A673 (cell line): ENCODE measurements around the gene STH. TPM values are rescaled to one million over a fixed set of nuclear protein-coding genes. Genes with fewer than 3 reads are reported as not detected.

Source experiments
- BruUV-seq: library from RNA; stranded (reverse); fragments of 400-500 nt; replicated peaks from 2 replicates; lab custom pipeline; 2021; lab: Mats Ljungman, UMichigan
- CTCF ChIA-PET: fragments of 300-600 bp; sonication (Branson Sonifier 250); formaldehyde crosslinking; loops from one replicate; lab custom pipeline; 2022; ENCODE audit warnings: antibody characterized with exemption; lab: Charles Lee
- POLR2A ChIA-PET: fragments of 300-600 bp; sonication (Branson Sonifier 250); formaldehyde crosslinking; loops from one replicate; lab custom pipeline; 2022; ENCODE audit warnings: antibody characterized with exemption; ENCODE audit not compliant: low non-redundant PET; lab: Charles Lee
- DNase-seq: peaks from one replicate; pipeline ENCODE4 v3.0.0-alpha.2; 2015; ENCODE audit warnings: low spot score
- H3K27ac ChIP-seq: fragments of 200-600 bp; sonication (generic); 2 replicates; pipeline ENCODE4 v1.5.1; 2016; ENCODE audit warnings: mixed run types, low read depth, mild to moderate bottlenecking, mixed read lengths, antibody characterized with exemption, low read length; ENCODE audit not compliant: poor library complexity, severe bottlenecking
- H3K27me3 ChIP-seq: fragments of 200-600 bp; sonication (generic); replicated peaks from 2 replicates; pipeline ENCODE4 v1.6.1; 2017; ENCODE audit warnings: mixed run types, low read depth, mild to moderate bottlenecking, mixed read lengths, antibody characterized with exemption, low read length; ENCODE audit not compliant: insufficient read depth, poor library complexity
- H3K36me3 ChIP-seq: fragments of 200-600 bp; sonication (generic); 2 replicates; pipeline ENCODE4 v1.6.1; 2016; ENCODE audit warnings: mixed run types, mild to moderate bottlenecking, mixed read lengths, antibody characterized with exemption, low read length; ENCODE audit not compliant: insufficient read depth, poor library complexity, severe bottlenecking
- H3K4me1 ChIP-seq: fragments of 200-600 bp; sonication (generic); 2 replicates; pipeline ENCODE4 v1.6.1; 2017; ENCODE audit warnings: mixed run types, mild to moderate bottlenecking, mixed read lengths, antibody characterized with exemption, low read length; ENCODE audit not compliant: insufficient read depth, poor library complexity, severe bottlenecking
- H3K4me3 ChIP-seq: fragments of 200-600 bp; sonication (generic); 2 replicates; pipeline ENCODE4 v1.5.1; 2016; ENCODE audit warnings: low read depth, mixed run types, mild to moderate bottlenecking, mixed read lengths, low read length; ENCODE audit not compliant: poor library complexity, severe bottlenecking
- H3K9me3 ChIP-seq: fragments of 200-600 bp; sonication (generic); 2 replicates; pipeline ENCODE4 v1.6.1; 2016; ENCODE audit warnings: mixed run types, low read depth, mild to moderate bottlenecking, mixed read lengths, antibody characterized with exemption, low read length; ENCODE audit not compliant: poor library complexity, severe bottlenecking
- EZH2 ChIP-seq: fragments of 200-600 bp; sonication (generic); IDR thresholded peaks from 2 replicates; pipeline ENCODE4 v1.6.1; 2017; ENCODE audit warnings: borderline replicate concordance, low read depth, mild to moderate bottlenecking, mixed read lengths, antibody characterized with exemption, low read length; ENCODE audit not compliant: poor library complexity, severe bottlenecking
- intact Hi-C: fragments of 100-400 bp; cut with micrococcal nuclease; formaldehyde crosslinking; loops from one replicate; pipeline ENCODE4 v1.10.0; 2022; ENCODE audit not compliant: unreplicated experiment
- total RNA-seq: library from RNA; stranded (reverse); gene quantifications from 2 replicates; pipeline ENCODE4 v1.2.3, GENCODE V29; 2021
- TF ChIP-seq, protein P1 (sequence below): fragments of 300-800, 200-600 bp; sonication (generic); conservative IDR thresholded peaks from 2 replicates; pipeline ENCODE4 v1.5.1; 2017; ENCODE audit warnings: low read depth, mild to moderate bottlenecking, antibody characterized with exemption, low read length, moderate library complexity, mixed read lengths

The STH gene
- total RNA-seq, 1 experiment from 2014 or later: not detected

DNA sequence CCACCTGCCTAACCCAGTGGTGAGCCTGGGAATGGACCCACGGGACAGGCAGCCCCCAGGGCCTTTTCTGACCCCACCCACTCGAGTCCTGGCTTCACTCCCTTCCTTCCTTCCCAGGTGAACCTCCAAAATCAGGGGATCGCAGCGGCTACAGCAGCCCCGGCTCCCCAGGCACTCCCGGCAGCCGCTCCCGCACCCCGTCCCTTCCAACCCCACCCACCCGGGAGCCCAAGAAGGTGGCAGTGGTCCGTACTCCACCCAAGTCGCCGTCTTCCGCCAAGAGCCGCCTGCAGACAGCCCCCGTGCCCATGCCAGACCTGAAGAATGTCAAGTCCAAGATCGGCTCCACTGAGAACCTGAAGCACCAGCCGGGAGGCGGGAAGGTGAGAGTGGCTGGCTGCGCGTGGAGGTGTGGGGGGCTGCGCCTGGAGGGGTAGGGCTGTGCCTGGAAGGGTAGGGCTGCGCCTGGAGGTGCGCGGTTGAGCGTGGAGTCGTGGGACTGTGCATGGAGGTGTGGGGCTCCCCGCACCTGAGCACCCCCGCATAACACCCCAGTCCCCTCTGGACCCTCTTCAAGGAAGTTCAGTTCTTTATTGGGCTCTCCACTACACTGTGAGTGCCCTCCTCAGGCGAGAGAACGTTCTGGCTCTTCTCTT, 2.6 kb upstream of the STH start:
- H3K4me3 ChIP-seq: no peak overlapping the region
- TF ChIP-seq, protein P1, sequence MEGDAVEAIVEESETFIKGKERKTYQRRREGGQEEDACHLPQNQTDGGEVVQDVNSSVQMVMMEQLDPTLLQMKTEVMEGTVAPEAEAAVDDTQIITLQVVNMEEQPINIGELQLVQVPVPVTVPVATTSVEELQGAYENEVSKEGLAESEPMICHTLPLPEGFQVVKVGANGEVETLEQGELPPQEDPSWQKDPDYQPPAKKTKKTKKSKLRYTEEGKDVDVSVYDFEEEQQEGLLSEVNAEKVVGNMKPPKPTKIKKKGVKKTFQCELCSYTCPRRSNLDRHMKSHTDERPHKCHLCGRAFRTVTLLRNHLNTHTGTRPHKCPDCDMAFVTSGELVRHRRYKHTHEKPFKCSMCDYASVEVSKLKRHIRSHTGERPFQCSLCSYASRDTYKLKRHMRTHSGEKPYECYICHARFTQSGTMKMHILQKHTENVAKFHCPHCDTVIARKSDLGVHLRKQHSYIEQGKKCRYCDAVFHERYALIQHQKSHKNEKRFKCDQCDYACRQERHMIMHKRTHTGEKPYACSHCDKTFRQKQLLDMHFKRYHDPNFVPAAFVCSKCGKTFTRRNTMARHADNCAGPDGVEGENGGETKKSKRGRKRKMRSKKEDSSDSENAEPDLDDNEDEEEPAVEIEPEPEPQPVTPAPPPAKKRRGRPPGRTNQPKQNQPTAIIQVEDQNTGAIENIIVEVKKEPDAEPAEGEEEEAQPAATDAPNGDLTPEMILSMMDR: no peak
- no peak for TF ChIP-seq EZH2
- ChIA-PET CTCF (no interaction called here), POLR2A (no interaction called here)
- no peaks in the 10 kb centered on the region for H3K27me3 ChIP-seq
- intact Hi-C loops: no loop called here
- no TSS peak for BruUV-seq
- H3K36me3 ChIP-seq: no peaks in the 10 kb centered on the region
- no peak overlapping the region for H3K27ac ChIP-seq
- no peaks in the 10 kb centered on the region for H3K9me3 ChIP-seq
- DNase-seq: no peak
- H3K4me1 ChIP-seq: no peaks in the 10 kb centered on the region

DNA sequence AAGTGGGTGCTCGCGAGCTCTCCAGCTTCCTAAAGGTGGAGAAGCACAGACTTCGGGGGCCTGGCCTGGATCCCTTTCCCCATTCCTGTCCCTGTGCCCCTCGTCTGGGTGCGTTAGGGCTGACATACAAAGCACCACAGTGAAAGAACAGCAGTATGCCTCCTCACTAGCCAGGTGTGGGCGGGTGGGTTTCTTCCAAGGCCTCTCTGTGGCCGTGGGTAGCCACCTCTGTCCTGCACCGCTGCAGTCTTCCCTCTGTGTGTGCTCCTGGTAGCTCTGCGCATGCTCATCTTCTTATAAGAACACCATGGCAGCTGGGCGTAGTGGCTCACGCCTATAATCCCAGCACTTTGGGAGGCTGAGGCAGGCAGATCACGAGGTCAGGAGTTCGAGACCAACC, 1.9 kb upstream of the STH start:
- H3K4me3 ChIP-seq: no peak overlapping the region
- no peak for DNase-seq
- no peaks in the 10 kb centered on the region for H3K9me3 ChIP-seq
- ChIA-PET CTCF (no interaction called here), POLR2A (no interaction called here)
- no peaks in the 10 kb centered on the region for H3K27me3 ChIP-seq
- H3K27ac ChIP-seq: no peak overlapping the region
- no peaks in the 10 kb centered on the region for H3K36me3 ChIP-seq
- no peak for TF ChIP-seq EZH2
- TF ChIP-seq, protein P1: no peak
- no TSS peak for BruUV-seq
- intact Hi-C loops: no loop called here
- no peaks in the 10 kb centered on the region for H3K4me1 ChIP-seq

DNA sequence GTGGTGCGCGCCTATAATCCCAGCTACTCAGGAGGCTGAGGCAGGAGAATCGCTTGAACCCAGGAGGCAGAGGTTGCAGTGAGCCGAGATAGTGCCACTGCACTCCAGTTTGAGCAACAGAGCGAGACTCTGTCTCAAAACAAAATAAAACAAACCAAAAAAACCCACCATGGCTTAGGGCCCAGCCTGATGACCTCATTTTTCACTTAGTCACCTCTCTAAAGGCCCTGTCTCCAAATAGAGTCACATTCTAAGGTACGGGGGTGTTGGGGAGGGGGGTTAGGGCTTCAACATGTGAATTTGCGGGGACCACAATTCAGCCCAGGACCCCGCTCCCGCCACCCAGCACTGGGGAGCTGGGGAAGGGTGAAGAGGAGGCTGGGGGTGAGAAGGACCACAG, 1.4 kb upstream of the STH start:
- Histone ChIP-seq H3K4me1 (no peaks in the 10 kb centered on the region), H3K4me3 (no peak overlapping the region), H3K36me3 (no peaks in the 10 kb centered on the region), H3K27ac (no peak overlapping the region), H3K27me3 (no peaks in the 10 kb centered on the region), H3K9me3 (no peaks in the 10 kb centered on the region)
- no TSS peak for BruUV-seq
- ChIA-PET CTCF (interaction anchor here (0.6 kb wide), 1 partner anchor 605 kb away, joined by 4 read pairs; no protein-coding TSS in a partner anchor), POLR2A (no interaction called here)
- DNase-seq: no peak
- intact Hi-C loops: no loop called here
- TF ChIP-seq, protein P1: no peak
- TF ChIP-seq EZH2: no peak
